HCT116 (cell line): ENCODE measurements around the gene TRIM4. TPM values are rescaled to one million over a fixed set of nuclear protein-coding genes. Genes with fewer than 3 reads are reported as not detected.
A peak's percentile ranks its signal among the peaks of the same experiment; 100 is the strongest.

Source experiments
- ATAC-seq: fragments of 200-7000 bp; cut with Tn5 transposase; 2 replicates; pipeline ENCODE4 v1.9.1; 2020; ENCODE audit warnings: mild to moderate bottlenecking, moderate library complexity
- Bru-seq: library from RNA; stranded (reverse); fragments of 400-500 nt; gene quantifications from one replicate; lab custom pipeline; 2021; lab: Mats Ljungman, UMichigan
- BruChase-seq, 2 experiments: library from RNA; stranded (reverse); fragments of 400-500 nt; gene quantifications; one replicate each; lab custom pipeline; 2021; lab: Mats Ljungman, UMichigan
- BruUV-seq: library from RNA; stranded (reverse); fragments of 400-500 nt; replicated peaks from 2 replicates; lab custom pipeline; 2021; lab: Mats Ljungman, UMichigan
- CTCF ChIA-PET: fragments of 300-600 bp; sonication (Branson Sonifier 250); formaldehyde crosslinking; loops from one replicate; lab custom pipeline; 2021; ENCODE audit warnings: antibody characterized with exemption; lab: Charles Lee
- POLR2A ChIA-PET: fragments of 300-600, 350-600 bp; sonication (Branson Sonifier 250); formaldehyde crosslinking; loops from one replicate; lab custom pipeline; 2021; ENCODE audit warnings: antibody characterized with exemption; lab: Charles Lee
- RAD21 ChIA-PET, 2 experiments: fragments of 300-600 bp; sonication (Branson Sonifier 250); formaldehyde crosslinking; loops; one replicate each; lab custom pipeline; 2023; ENCODE audit warnings: low total read pairs in 2 of 2; ENCODE audit not compliant: uncharacterized antibody in 2 of 2, unreplicated experiment in 2 of 2, low non-redundant PET in 1 of 2; lab: Charles Lee
- DNase-seq: peaks from one replicate; pipeline ENCODE4 v3.0.0-alpha.2; 2010; ENCODE audit warnings: low read depth, low spot score
- H2AFZ ChIP-seq: fragments of 200-600 bp; shearing (Covaris generic), sonication (generic); 2 replicates; pipeline ENCODE4 v1.6.1; 2017; ENCODE audit warnings: low read depth, mixed run types, mixed read lengths, antibody characterized with exemption, low read length; ENCODE audit not compliant: poor library complexity, severe bottlenecking
- H3K27ac ChIP-seq: 2 replicates; pipeline ENCODE4 v1.5.1; 2012; ENCODE audit warnings: low read depth, low read length
- H3K27me3 ChIP-seq: fragments of 200-600 bp; sonication (generic); 2 replicates; pipeline ENCODE4 v1.6.1; 2016; ENCODE audit warnings: mixed run types, low read length, mixed read lengths; ENCODE audit not compliant: insufficient read depth
- H3K36me3 ChIP-seq, 2 experiments: fragments of 200-500 bp in 1 of 2; fragments of 200-600 bp in 1 of 2; sonication (Bioruptor generic) in 1 of 2; sonication (generic) in 1 of 2; 2 replicates each; pipeline versions ENCODE4 v1.5.1 to v1.6.1; 2014 to 2016; ENCODE audit warnings: low read length in 2 of 2, inconsistent platforms in 1 of 2, mixed read lengths in 1 of 2, mixed run types in 1 of 2; ENCODE audit not compliant: insufficient read depth in 2 of 2, control insufficient read depth in 1 of 2
- H3K4me1 ChIP-seq, 2 experiments: fragments of 200-600 bp in 1 of 2; sonication (generic) in 1 of 2; 2 replicates each; pipeline versions ENCODE4 v1.5.1 to v1.6.1; 2012 to 2017; ENCODE audit warnings: low read length in 2 of 2, inconsistent platforms in 1 of 2, mild to moderate bottlenecking in 1 of 2, mixed read lengths in 1 of 2, mixed run types in 1 of 2, moderate library complexity in 1 of 2; ENCODE audit not compliant: insufficient read depth in 2 of 2, control insufficient read depth in 1 of 2
- H3K4me2 ChIP-seq: fragments of 200-600 bp; sonication (generic); 2 replicates; pipeline ENCODE4 v1.6.1; 2017; ENCODE audit warnings: mixed run types, low read length, mixed read lengths
- H3K4me3 ChIP-seq, 2 experiments: fragments of 200-600 bp in 1 of 2; sonication (generic) in 1 of 2; replicated peaks in 1 of 2; 2 replicates each; pipeline ENCODE4 v1.5.1; 2011 to 2016; ENCODE audit warnings: low read length in 2 of 2, control low read depth in 1 of 2, low read depth in 1 of 2, mild to moderate bottlenecking in 1 of 2, mixed read lengths in 1 of 2, mixed run types in 1 of 2
- H3K79me2 ChIP-seq: fragments of 200-600 bp; sonication (generic); 2 replicates; pipeline ENCODE4 v1.6.1; 2017; ENCODE audit warnings: mild to moderate bottlenecking, mixed run types, low read length, moderate library complexity, mixed read lengths; ENCODE audit not compliant: insufficient read depth
- H3K9ac ChIP-seq: fragments of 200-600 bp; sonication (generic); 2 replicates; pipeline ENCODE4 v1.6.1; 2016; ENCODE audit warnings: low read length, mixed read lengths
- H3K9me2 ChIP-seq: fragments of 200-600 bp; sonication (generic), shearing (Covaris generic); 2 replicates; pipeline ENCODE4 v1.6.1; 2017; ENCODE audit warnings: mixed run types, mild to moderate bottlenecking, moderate library complexity; ENCODE audit not compliant: insufficient read depth
- H3K9me3 ChIP-seq, 2 experiments: fragments of 200-500 bp in 1 of 2; fragments of 200-600 bp in 1 of 2; sonication (Bioruptor generic) in 1 of 2; sonication (generic) in 1 of 2; 2 replicates each; pipeline ENCODE4 v1.6.1; 2014 to 2017; ENCODE audit warnings: low read length in 2 of 2, mixed read lengths in 2 of 2, inconsistent platforms in 1 of 2, low read depth in 1 of 2, mild to moderate bottlenecking in 1 of 2, mixed run types in 1 of 2, moderate library complexity in 1 of 2; ENCODE audit not compliant: control insufficient read depth in 1 of 2, insufficient read depth in 1 of 2
- H4K20me1 ChIP-seq: fragments of 200-600 bp; sonication (generic), shearing (Covaris generic); 2 replicates; pipeline ENCODE4 v1.6.1; 2017; ENCODE audit warnings: mixed run types, mild to moderate bottlenecking, moderate library complexity; ENCODE audit not compliant: insufficient read depth
- EGR1 ChIP-seq: IDR thresholded peaks from 2 replicates; pipeline ENCODE4 v1.6.1; 2012; ENCODE audit warnings: low read depth
- ELF1 ChIP-seq: IDR thresholded peaks from 2 replicates; pipeline ENCODE4 v1.6.1; 2012; ENCODE audit warnings: low read depth, borderline replicate concordance
- EZH2phosphoT487 ChIP-seq: fragments of 200-600 bp; IDR thresholded peaks from 2 replicates; pipeline ENCODE4 v1.6.1; 2018; ENCODE audit warnings: antibody characterized with exemption, borderline replicate concordance
- FOSL1 ChIP-seq: IDR thresholded peaks from 2 replicates; pipeline ENCODE4 v1.6.1; 2012; ENCODE audit warnings: low read depth
- MAX ChIP-seq: IDR thresholded peaks from 2 replicates; pipeline ENCODE4 v1.6.1; 2012
- POLR2A ChIP-seq: IDR thresholded peaks from 2 replicates; pipeline ENCODE4 v1.7.0; 2011; ENCODE audit warnings: borderline replicate concordance; ENCODE audit not compliant: insufficient read depth, insufficient read length; ENCODE audit errors: extremely low read depth
- POLR2AphosphoS5 ChIP-seq: IDR thresholded peaks from 2 replicates; pipeline ENCODE4 v1.6.1; 2011; ENCODE audit warnings: mild to moderate bottlenecking, low read depth, low read length, moderate library complexity
- RAD21 ChIP-seq: IDR thresholded peaks from 2 replicates; pipeline ENCODE4 v1.6.1; 2012; ENCODE audit warnings: low read depth, mild to moderate bottlenecking
- SIN3A ChIP-seq: IDR thresholded peaks from 2 replicates; pipeline ENCODE4 v1.6.1; 2012; ENCODE audit warnings: low read depth
- SP1 ChIP-seq: IDR thresholded peaks from 2 replicates; pipeline ENCODE4 v1.6.1; 2012; ENCODE audit warnings: low read depth
- SRF ChIP-seq: IDR thresholded peaks from 2 replicates; pipeline ENCODE4 v1.6.1; 2012; ENCODE audit warnings: low read depth
- TCF7L2 ChIP-seq: IDR thresholded peaks from 2 replicates; pipeline ENCODE4 v1.7.0; 2011; ENCODE audit warnings: borderline replicate concordance, inconsistent platforms; ENCODE audit not compliant: insufficient read depth, insufficient read length; ENCODE audit errors: extremely low read depth
- YY1 ChIP-seq: IDR thresholded peaks from 2 replicates; pipeline ENCODE4 v1.6.1; 2011; ENCODE audit warnings: low read length, low read depth, moderate library complexity, mild to moderate bottlenecking; ENCODE audit not compliant: insufficient replicate concordance; ENCODE audit errors: extremely low read depth
- ZFX ChIP-seq: fragments of 450-650 bp; IDR thresholded peaks from 2 replicates; pipeline ENCODE4 v1.6.1; 2017
- intact Hi-C: fragments of 100-400 bp; cut with micrococcal nuclease; formaldehyde crosslinking; loops from 2 replicates; pipeline ENCODE4 v1.10.0; 2022
- long read RNA-seq: library from polyadenylated mRNA; unstranded; transcript quantifications from one replicate; pipeline ENCODE4 v2.0.0, GENCODE V29; 2021; ENCODE audit not compliant: unreplicated experiment
- polyA plus RNA-seq: library from polyadenylated mRNA; unstranded; fragments of >200 nt; gene quantifications from 2 replicates; pipeline ENCODE4 v1.2.1, GENCODE V29; 2012; ENCODE audit warnings: missing spikeins
- total RNA-seq: library from RNA; stranded (reverse); gene quantifications from one replicate; pipeline ENCODE4 v1.2.1, GENCODE V29; 2021; ENCODE audit not compliant: unreplicated experiment

TRIM4 gene
- total RNA-seq (25.1 TPM), Bru-seq, nascent RNA (percentile 83 among the genes with signal in this experiment), BruChase-seq, experiment 1, labeled RNA remaining after a 6-hour chase (percentile 82 among the genes with signal in this experiment), BruChase-seq, experiment 2, labeled RNA remaining after a 2-hour chase (percentile 86 among the genes with signal in this experiment)
- polyA plus RNA-seq, result 17.3 and 19.1 TPM in 2 replicates
- long read RNA-seq, transcript TRIM4-202 (6 exons, 1,942 nt), result minor isoform, 11 of 105 reads
- long read RNA-seq, transcript TRIM4-201 (6 exons, 3,374 nt), result major isoform, 79 of 105 reads
- long read RNA-seq, partial matches to known transcripts, result 5 of 105 reads
- long read RNA-seq, other reads (novel, unspliced or antisense), result 10 of 105 reads

DNA sequence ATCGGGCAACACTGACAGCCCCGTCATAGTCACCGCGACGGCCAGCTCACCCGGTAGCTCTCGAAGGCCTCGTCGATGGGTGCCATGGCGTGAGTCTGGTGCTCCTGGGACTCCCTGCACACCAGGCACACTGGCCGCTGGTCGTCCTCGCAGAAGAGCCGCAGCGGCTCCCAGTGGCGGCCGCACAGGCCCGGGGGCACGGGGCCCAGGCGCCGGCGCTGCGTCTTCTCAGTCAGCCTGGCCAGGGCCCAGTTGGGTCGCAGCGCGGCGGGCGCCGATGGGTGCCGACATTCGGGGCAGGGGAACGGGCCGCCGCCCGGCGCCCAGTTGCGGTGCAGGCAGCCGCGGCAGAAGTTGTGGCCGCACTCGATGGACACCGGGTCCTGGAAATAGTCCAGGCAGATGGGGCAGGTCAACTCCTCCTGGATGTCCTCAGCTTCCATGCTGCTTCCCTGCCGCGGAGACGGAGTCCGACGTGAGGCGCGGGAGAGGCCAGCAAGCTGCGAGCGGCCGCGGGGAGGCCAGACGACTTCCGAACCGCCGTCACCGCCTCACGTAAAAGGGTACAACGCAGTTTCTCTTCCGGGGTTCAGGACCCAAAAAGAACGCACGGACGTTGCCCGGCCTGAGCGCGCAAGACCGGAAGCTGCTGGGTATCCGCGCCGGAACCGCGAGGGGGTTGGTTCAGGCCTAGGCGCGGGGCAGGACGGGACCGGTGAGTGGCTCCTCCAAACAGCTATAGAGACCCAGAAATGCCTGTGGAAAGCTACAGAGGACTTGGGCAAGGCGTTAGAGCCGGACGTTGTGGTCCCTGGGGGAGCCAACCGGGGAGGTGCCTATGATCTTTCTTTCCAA is at the start of gene TRIM4:
Gene TRIM4 (minus strand): TSS at position 572 of the 855 bp plus-strand sequence. CDS start 129 bp downstream, at position 443.
- H2AFZ ChIP-seq, result no peak within 1 kb of the TSS
- ChIA-PET CTCF (interaction anchor here (0.6 to 2.6 kb wide), 7 partner anchors 10 to 481 kb away, joined by 3 to 17 read pairs (median 5); partner anchors contain the start of gene GJC3), POLR2A (interaction anchor here (0.6 to 2.4 kb wide), 5 partner anchors 10 to 209 kb away, joined by 3 to 16 read pairs (median 3); partner anchors contain the start of gene GJC3), RAD21 (interaction anchor here in 1 of 2 experiments (0.8 kb wide), 1 partner anchor 394 kb away, joined by 3 read pairs; no protein-coding TSS in a partner anchor)
- H3K9me2 ChIP-seq, result no peaks in the 10 kb centered on the region
- H3K27me3 ChIP-seq, result no peaks in the 10 kb centered on the region
- H3K79me2 ChIP-seq, result peaks cover 60% of the 10 kb centered on the region
- peaks cover 0 to 5% of the 10 kb centered on the region in 2 experiments; a peak in 1 of 4 replicates for H3K36me3 ChIP-seq
- no peaks in the 10 kb centered on the region for H3K9me3 ChIP-seq
- H3K4me1 ChIP-seq, result peaks cover 9 to 16% of the 10 kb centered on the region in 2 experiments
- no peaks in the 10 kb centered on the region for H4K20me1 ChIP-seq
- BruUV-seq, result no TSS peak
- H3K27ac ChIP-seq, result peak within 1 kb of the TSS; percentile 90
- ATAC-seq (peak; percentile 100), DNase-seq (peak; percentile 85)
- H3K4me2 ChIP-seq, result peak within 1 kb of the TSS; percentile 80
- H3K4me3 ChIP-seq, result peak within 1 kb of the TSS; percentile 60 to 86
- H3K9ac ChIP-seq, result peak within 1 kb of the TSS; percentile 83
- no peak for TF ChIP-seq EZH2phosphoT487
- peak; percentile 87 for TF ChIP-seq ZFX
- TF ChIP-seq YY1, result peak; percentile 47
- peak; percentile 88 for TF ChIP-seq POLR2AphosphoS5
- TF ChIP-seq SRF, result 0 out of 2 replicates have a peak, but pooled peaks have one; percentile 28
- TF ChIP-seq MAX, result peak; percentile 62; the same call in 1 of the 2 replicates
- TF ChIP-seq POLR2A, result peak; percentile 37
- 0 out of 2 replicates have a peak, but pooled peaks have one; percentile 15 for TF ChIP-seq RAD21
- TF ChIP-seq SP1, result peak; percentile 24; the same call in 1 of the 2 replicates
- TF ChIP-seq EGR1, result no peak
- peak; percentile 50 for TF ChIP-seq TCF7L2
- TF ChIP-seq ELF1, result peak; percentile 80
- TF ChIP-seq FOSL1, result no peak
- TF ChIP-seq SIN3A, result peak; percentile 89
- TF ChIP-seq, all 23 proteins: peak for 11
- intact Hi-C loops, result loop anchor here (10.0 kb wide), 1 partner anchor 394 kb away; no protein-coding TSS in a partner anchor
